HG03469 (cell line): Measurements from ENCODE around the gene FOXO3.
A peak's percentile ranks its signal among the peaks of the same experiment; 100 is the strongest.
"Not testable (repeated sequence)": the region's sequence is repeated elsewhere in the genome, so short reads cannot be mapped to it uniquely, and the experiment has no call there.

Experiments used
- ATAC-seq: cut with Tn5 transposase; IDR thresholded peaks from one replicate; pipeline ENCODE4 v1.9.1; 2021; ENCODE audit warnings: mild to moderate bottlenecking, moderate library complexity, moderate number of reproducible peaks; ENCODE audit not compliant: unreplicated experiment

FOXO3 gene

GRCh38 chr6:108555399-108556052 lies 5.2 kb upstream of the FOXO3 start:
- ATAC-seq: no peak

DNA sequence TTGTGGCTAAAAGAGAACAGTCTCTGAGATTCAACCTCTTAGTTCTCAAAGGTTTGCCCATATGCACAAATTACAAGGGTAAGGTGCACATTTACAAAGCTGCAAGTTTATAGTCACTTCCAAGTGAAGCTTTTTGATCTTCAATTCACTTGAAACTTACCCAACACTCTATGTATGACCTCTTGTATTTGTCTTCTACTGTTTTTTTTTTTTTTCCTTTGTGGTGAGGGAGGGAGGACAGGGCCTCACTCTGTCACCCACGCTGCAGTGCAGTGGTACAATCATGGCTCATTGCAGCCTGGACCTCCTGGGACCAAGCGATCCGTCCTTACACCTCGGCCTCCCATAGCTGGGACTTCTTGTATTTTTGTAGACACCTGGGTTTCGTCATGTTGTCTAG lies 4.5 kb upstream of the FOXO3 start:
- no peak for ATAC-seq

DNA sequence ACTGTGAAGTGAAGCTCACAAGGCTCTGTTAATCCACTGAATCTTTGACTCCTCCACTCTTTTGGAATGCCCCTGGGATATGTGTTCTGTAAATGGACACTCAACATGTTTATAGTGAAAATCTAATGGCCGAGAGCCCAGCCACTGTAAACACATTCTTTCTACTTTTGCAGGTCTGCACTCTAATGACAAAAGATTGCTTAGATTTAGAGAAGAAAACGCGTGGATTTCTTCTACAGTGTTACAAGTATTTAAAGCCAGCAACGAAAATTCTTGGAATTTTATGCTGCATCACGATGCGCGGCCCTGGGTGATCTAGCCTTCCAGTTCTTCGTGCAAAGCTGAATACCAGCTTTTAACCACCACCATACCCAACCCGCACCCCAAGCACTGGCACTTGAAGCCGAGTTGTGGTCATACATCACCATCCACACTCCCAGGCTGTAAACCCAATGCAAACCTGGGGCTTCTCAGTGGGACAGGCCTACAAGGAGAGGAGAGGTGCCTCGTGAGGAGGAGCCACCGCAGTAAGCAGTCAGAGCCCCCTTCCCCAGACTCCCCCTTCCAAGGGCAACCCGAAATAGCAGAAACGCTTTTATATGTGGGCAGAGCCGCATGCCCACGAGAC lies 3.7 kb upstream of the FOXO3 start:
- no peak for ATAC-seq

GRCh38 chr6:108557494-108558371 lies 3.0 kb upstream of the FOXO3 start:
- no peak for ATAC-seq

GRCh38 chr6:108558372-108559096 lies 2.2 kb upstream of the FOXO3 start:
- ATAC-seq: peak; percentile 58

DNA sequence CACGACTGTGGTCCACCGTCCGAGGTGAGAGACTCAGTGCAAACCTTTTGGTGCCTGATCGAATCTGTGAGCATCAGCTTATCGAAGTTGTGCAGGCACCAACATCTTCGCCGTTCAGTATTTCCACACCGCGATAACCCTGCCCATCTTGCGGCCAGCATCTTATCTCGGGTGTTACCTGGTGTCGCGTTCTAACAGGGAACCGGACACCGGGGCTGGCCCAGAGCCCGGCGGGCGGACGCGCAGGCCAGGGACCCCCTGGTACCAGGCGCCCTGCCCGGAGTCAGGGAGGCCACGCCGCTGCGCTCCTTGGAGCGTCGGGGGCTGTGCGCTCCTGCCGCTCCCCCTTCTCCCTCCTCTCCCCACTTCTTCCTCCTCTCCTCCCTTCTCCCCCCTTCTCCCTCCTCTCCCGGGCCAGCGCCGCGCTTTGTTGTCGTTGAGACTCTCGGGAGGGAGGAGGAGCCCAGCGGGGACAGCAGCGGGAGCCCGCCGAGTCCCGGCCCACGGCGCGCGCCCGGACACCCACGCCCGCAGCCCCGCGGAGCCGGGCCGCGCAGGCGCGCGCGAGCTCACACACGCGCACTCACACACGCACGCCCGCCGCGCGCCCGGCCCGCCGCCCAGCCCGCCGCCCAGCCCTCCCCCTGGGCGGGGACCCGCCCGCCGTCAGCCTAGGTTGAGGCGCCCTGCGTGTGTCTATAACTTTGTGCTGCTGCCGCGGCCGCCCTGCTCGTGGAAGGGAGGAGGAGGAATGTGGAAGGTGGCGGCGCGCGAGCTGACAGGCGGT lies 1.4 kb upstream of the FOXO3 start:
- ATAC-seq: no peak

DNA sequence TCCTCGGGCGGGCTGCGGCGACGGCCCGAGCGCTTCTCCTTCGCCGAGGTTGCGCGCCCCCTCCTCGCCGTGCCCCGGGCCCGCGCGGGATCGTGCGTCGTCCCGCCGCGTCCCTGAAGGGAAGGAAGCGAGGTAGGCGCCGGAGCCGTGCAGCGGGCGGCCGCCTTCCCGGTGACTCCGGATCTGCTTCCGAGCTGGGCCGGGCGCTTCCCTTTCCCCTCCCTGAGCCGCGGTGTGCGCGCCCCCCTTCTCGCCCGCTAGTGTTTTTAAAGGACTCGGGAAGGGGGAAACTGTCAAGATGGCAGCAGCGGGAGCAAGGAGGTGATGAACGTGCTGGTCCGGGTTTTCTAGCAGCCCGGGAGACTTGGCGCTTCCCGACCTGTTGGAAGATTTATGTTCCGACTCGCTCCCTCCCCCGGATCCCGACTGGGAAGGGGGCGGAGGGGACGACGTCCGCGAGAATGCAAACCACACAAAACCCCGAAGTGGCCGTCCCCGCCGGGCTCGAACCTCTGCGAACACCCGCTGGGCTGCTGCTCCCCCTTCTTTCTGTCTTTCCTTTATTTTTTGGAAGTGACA lies 744 bp upstream of the FOXO3 start:
- no peak for ATAC-seq

- ATAC-seq: not testable (repeated sequence)
These were observed 561 bp downstream of the FOXO3 start for GRCh38 chr6:108561309-108561647.

DNA sequence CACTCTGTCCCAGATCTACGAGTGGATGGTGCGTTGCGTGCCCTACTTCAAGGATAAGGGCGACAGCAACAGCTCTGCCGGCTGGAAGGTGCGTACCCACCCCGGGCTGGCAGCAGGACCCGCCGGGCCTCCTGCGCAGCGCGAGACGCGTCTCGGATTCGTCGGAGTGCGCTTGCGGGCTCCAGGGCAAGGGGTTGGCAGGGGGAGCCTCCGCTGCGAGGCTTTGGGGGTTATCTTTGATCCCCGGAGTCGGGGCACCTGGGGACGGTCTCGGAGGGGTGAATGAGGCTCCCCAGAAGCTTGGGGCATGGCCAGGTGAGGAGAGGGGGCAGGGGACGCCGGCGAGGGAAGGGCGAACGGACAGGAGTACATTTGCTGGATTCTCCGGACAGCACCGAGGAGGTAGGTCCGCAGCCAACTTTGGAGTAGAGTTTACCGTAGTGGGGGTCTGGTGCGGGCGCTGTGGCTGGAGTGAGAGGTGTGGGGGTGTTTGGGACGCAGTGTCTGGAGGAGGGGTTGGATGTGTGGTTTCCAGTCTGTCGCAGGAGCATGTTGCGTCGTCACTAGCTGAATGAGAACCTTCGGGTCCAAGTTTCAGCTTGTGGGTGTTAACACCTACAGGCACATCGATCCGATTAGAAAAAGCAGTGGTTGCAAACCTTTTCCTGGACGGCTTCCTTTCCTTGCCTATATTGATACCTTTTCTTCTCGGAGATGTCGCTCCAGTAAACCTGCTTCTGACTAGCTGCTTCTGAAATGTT lies 1.2 kb downstream of the FOXO3 start:
- ATAC-seq: no peak

GRCh38 chr6:108562503-108562993 lies 1.8 kb downstream of the FOXO3 start:
- ATAC-seq: no peak

- ATAC-seq: no peak
These were observed 2.6 kb downstream of the FOXO3 start for GRCh38 chr6:108563292-108563691.

DNA sequence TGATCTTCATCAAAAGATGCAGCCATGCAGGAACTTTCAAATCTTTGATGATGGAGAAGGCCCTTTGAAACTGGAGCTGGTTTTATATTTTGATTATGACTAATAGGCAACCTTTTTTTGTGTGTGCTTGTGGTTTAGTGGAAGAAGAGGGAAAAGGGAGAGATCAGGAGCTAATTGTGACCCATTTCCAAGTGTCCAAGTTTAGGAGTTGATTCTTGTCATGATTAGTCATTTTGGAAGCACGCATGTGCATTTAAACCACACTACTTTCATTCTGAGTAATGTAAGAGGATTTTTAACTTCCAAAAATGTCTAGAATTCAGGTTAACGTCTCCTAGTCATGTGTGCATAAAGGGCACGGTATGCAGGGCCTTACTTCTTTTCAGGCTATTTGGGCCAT lies 3.5 kb downstream of the FOXO3 start:
- no peak for ATAC-seq

GRCh38 chr6:108565091-108565766 lies 4.5 kb downstream of the FOXO3 start:
- ATAC-seq: peak; percentile 77

- ATAC-seq: no peak
These were observed 5.2 kb downstream of the FOXO3 start for GRCh38 chr6:108565893-108566292.

DNA sequence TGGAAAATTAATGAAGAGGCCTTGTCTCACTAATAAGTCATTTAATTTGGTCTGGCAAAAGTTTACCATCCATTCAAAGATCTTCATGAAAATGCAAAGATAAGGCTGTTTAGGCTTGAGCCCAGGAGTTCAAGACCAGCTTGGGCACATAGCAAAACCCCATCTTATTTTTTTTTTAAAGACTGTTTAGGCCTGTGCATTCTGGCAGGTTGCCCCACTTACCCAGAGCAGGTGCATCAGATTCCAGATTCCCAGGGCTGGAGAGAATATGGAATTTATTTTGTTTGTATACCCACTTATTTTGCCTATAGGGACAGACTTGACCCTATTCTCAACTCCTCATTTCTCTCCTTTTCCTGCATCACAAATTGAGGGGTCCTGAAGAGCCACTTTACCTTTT lies 5.7 kb downstream of the FOXO3 start:
- no peak for ATAC-seq

- no peak for ATAC-seq
These were observed 7.4 kb downstream of the FOXO3 start for GRCh38 chr6:108568101-108568500.

DNA sequence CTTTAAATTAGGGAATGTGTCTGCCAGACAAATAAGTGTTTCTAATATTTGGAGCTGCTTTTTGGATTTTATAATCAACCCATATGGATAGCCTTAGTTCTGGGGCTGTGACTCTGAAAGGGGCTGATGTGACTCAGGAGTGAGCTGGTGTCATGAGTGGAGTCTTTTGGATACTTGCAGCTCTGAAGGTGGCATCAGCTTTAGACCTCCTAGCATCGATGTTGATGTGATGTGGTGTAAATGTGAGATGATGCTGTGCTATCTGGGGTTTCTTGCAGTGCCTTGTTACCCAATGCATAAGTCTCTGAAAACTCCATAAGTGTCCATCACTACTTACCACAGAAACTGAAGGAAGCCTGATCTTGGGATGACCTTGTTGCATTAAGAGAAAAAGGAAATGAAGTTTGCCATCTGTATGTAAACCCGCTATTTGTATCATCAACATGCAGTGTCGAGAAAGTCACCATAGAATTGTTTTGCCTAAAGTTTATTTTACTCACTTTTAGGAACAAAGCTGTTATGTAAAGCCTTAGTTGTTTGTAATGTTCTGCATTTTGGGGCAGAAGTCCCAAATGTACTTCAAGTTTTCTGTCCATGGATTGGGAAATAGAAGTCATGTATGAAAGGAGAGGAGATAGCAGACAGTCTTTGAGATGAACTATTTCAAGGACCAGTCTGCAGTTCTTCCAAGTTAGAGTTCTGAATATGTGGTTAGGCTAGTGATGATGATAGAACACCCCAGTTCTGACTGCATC lies 8.0 kb downstream of the FOXO3 start:
- no peak for ATAC-seq

DNA sequence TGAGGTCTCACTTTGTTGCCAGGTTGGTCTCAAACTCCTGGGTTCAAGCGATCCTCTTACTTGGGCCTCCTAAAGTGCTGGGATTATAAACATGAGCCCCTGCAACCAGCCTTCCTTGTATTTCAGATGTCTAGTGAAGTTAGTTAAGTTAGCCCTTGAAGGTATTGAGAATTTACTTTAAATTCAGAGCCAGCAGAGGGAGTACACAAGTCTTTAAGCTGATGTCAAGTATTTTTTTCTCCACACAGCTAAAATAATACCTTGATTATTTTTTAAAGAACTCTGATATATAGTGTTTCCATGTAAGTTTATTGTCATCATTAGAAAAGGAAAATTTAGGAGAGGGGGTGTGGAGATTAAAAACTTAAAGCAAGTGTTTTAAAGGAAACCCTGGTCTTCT lies 9.8 kb downstream of the FOXO3 start:
- no peak for ATAC-seq
